ENCODE results near the gene TWIST2. TPM values are rescaled to one million over a fixed set of nuclear protein-coding genes. Genes with fewer than 3 reads are reported as not detected.

The TWIST2 gene
- total RNA-seq, 2 donors from 2014 or later: 41.4 to 62.1 TPM

DNA sequence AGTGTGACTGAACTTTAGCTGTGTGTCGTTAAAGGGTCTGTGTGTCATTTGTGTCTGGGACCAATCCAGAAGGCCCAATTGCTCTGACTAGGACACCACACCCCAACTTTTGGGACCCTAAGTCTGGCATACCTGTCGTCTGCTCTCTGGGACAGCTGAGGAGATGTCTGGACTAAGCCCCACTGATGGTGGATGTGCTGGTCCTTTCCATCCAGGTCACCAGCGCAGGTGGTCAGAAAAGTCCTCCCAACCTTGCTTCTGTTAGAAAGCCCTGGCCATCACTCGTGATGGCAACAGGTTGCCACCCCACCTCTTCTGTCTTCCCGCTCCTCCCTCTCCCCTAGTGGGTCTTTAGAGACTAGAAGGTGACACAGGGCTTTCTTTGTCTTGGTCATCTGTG is 37.6 kb upstream of the TWIST2 start:
- H3K27me3 ChIP-seq (replicated peaks; ENCODE audit: insufficient read depth): no peaks in the 10 kb centered on the region
- no peak for ATAC-seq (ENCODE audit: insufficient number of reproducible peaks, low FRiP score, low read depth)
- H3K9me3 ChIP-seq: no peaks in the 10 kb centered on the region
- H3K27ac ChIP-seq: no peak overlapping the region
- no peaks in the 10 kb centered on the region for H3K36me3 ChIP-seq
- H3K4me1 ChIP-seq (ENCODE audit: control insufficient read depth in 1 of 2, low read depth in 2 of 2): no peaks in the 10 kb centered on the region
- no peak for DNase-seq (ENCODE audit: low spot score)
- TF ChIP-seq, protein P1, sequence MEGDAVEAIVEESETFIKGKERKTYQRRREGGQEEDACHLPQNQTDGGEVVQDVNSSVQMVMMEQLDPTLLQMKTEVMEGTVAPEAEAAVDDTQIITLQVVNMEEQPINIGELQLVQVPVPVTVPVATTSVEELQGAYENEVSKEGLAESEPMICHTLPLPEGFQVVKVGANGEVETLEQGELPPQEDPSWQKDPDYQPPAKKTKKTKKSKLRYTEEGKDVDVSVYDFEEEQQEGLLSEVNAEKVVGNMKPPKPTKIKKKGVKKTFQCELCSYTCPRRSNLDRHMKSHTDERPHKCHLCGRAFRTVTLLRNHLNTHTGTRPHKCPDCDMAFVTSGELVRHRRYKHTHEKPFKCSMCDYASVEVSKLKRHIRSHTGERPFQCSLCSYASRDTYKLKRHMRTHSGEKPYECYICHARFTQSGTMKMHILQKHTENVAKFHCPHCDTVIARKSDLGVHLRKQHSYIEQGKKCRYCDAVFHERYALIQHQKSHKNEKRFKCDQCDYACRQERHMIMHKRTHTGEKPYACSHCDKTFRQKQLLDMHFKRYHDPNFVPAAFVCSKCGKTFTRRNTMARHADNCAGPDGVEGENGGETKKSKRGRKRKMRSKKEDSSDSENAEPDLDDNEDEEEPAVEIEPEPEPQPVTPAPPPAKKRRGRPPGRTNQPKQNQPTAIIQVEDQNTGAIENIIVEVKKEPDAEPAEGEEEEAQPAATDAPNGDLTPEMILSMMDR (IDR thresholded peaks at IDR 0.05): no peak
- no peak overlapping the region for H3K4me3 ChIP-seq

DNA sequence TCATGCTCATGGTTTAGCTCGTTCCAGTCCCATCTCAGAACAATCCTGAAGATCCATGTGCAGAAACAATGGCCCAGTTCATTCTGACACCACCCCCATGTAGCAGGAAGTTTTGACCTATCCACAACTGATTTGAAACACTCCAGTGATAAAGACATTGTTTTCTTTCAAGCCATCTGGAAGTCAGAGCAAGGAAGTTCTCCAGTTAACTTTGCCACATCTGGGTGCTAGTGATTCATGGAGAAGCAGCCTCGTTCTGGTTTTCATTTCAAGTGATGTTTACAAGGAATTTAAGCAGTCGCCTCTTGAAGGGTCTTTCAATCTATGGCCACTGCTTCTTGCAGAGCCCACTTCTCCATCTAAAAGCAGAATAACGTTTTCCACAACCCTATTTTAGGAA is 36.6 kb upstream of the TWIST2 start:
- Histone ChIP-seq H3K4me3 (no peak overlapping the region), H3K27me3 (replicated peaks; ENCODE audit: insufficient read depth) (no peaks in the 10 kb centered on the region), H3K27ac (no peak overlapping the region), H3K36me3 (no peaks in the 10 kb centered on the region), H3K9me3 (no peaks in the 10 kb centered on the region), H3K4me1 (ENCODE audit: control insufficient read depth in 1 of 2, low read depth in 2 of 2) (no peaks in the 10 kb centered on the region)
- ATAC-seq (ENCODE audit: insufficient number of reproducible peaks, low FRiP score, low read depth) (no peak), DNase-seq (ENCODE audit: low spot score) (no peak)
- TF ChIP-seq, protein P1 (IDR thresholded peaks at IDR 0.05): no peak

DNA sequence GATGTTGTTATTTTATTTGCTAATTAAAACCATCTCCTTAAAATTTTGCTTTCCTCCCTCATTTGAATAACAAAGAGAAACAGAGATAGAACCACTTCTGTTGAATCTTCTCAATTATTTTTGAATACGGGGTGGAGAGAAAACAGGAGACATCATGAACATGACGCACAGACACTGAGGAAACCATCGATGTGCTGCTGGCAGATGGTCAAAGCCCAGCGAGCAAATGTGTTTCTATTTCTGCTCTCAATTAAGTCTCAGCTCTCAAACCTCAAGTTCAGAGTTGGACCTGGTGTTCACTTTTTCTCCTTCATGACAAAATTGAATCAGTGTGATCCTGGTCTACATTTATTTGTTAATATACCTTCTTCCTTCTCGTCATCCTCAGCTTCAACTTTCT is 36.1 kb upstream of the TWIST2 start:
- no peak for ATAC-seq (ENCODE audit: insufficient number of reproducible peaks, low FRiP score, low read depth)
- Histone ChIP-seq H3K27ac (no peak overlapping the region), H3K4me3 (no peak overlapping the region)

DNA sequence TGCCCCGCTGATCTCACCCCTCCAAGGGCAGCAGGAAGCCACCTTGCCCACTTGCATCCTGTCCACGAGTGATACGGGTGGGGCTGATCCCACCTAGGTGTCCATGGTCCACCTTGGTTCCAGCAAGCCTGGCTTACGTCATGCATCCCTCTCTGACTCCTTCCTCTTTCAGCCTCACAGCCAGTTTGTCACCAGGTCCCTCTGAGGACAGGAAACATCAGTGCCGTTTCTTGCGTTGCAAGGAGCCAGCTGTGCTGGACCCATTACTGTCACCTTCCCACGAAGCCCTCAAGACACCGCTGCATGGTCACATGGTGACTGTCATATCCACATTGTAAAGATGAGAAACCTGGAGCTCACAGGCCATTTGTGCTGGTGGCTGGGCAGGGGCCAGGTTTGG is 34.8 kb upstream of the TWIST2 start:
- TF ChIP-seq, protein P1 (IDR thresholded peaks at IDR 0.05): no peak
- H3K27ac ChIP-seq: no peak overlapping the region
- H3K27me3 ChIP-seq (replicated peaks; ENCODE audit: insufficient read depth): no peaks in the 10 kb centered on the region
- no peaks in the 10 kb centered on the region for H3K9me3 ChIP-seq
- H3K4me1 ChIP-seq (ENCODE audit: control insufficient read depth in 1 of 2, low read depth in 2 of 2): no peaks in the 10 kb centered on the region
- H3K36me3 ChIP-seq: no peaks in the 10 kb centered on the region
- DNase-seq (ENCODE audit: low spot score) (no peak), ATAC-seq (ENCODE audit: insufficient number of reproducible peaks, low FRiP score, low read depth) (no peak)
- no peak overlapping the region for H3K4me3 ChIP-seq

More for the DNA sequence above, 36.1 kb upstream of the TWIST2 start:
- H3K9me3 ChIP-seq: no peaks in the 10 kb centered on the region
- H3K4me1 ChIP-seq (ENCODE audit: control insufficient read depth in 1 of 2, low read depth in 2 of 2): no peaks in the 10 kb centered on the region
- no peak for DNase-seq (ENCODE audit: low spot score)
- TF ChIP-seq, protein P1 (IDR thresholded peaks at IDR 0.05): no peak
- no peaks in the 10 kb centered on the region for H3K27me3 ChIP-seq (replicated peaks; ENCODE audit: insufficient read depth)
- H3K36me3 ChIP-seq: no peaks in the 10 kb centered on the region

- ATAC-seq (ENCODE audit: insufficient number of reproducible peaks, low FRiP score, low read depth) (no peak), DNase-seq (ENCODE audit: low spot score) (no peak)
- Histone ChIP-seq H3K27me3 (replicated peaks; ENCODE audit: insufficient read depth) (no peaks in the 10 kb centered on the region), H3K4me3 (no peak overlapping the region), H3K27ac (no peak overlapping the region), H3K4me1 (ENCODE audit: control insufficient read depth in 1 of 2, low read depth in 2 of 2) (no peaks in the 10 kb centered on the region), H3K36me3 (no peaks in the 10 kb centered on the region), H3K9me3 (no peaks in the 10 kb centered on the region)
- TF ChIP-seq, protein P1 (IDR thresholded peaks at IDR 0.05): no peak
These were observed 33.1 kb upstream of the TWIST2 start for GRCh38 chr2:238814815-238815214.

Measured in thoracic aorta (tissue), 2 donors.